EH (cell line): ENCODE data around the gene BEAN1.
A peak's percentile ranks its signal among the peaks of the same experiment; 100 is the strongest.

ENCODE experiments used
- DNase-seq: peaks from one replicate; pipeline ENCODE4 v3.0.0-alpha.2; 2015; ENCODE audit warnings: low read depth

The BEAN1 gene

DNA sequence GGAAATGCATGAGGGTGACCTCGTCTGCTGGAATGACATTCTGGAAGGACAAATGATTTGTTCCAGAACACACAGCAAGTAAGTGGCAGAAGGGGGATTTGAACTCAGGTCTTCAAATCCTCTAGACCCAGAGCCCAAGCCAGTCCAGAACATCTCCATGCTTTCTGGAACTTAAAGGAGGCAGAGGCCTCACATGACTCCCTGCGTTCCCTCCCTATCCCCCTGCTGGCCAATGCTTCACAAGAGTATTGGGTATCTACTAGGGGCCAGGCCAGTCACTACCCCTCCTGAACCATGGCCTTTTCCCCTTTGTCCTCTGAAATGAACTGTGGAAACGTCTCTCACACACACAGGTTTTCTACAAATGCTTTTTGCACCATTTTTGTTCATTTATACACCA, 7.6 kb upstream of the BEAN1 start:
- DNase-seq = no peak

DNA sequence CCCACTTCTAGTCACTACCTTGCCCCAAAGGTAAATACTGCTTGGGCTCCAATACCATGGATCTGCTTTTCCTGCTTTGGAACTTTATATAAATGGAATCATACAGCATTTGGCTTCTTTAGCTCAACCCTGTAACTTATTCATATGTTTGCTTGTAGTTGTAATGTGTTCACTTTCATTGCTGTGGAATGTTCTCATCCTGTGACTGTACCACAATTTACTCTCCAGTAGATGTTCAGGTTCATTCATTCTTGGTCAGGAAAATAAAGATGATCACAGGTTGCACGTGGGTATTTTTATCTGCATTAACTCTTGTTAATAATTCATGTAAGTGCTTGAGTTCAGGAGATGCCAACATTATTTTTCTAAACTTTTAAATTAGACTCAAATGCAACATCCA, 6.7 kb upstream of the BEAN1 start:
- no peak for DNase-seq

DNA sequence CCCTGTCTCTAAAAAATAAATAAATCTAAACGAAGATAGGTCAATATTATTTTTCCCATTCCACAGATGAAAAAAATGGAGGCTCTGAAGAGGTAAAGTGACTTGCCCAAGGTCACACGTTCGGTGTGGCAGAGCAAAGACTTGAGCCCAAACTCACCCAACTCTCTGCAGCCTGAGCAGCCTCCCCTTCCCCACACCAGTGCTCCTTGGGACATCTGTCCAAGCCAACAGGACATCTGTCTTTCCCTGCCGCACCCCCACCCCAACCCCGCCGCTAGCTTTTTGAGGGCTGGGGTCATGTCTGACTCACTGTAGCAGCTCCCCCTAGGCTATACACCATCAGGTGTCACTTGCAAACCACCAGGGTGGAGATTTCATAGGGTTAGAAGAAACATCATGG, 5.2 kb upstream of the BEAN1 start:
- DNase-seq = no peak

DNA sequence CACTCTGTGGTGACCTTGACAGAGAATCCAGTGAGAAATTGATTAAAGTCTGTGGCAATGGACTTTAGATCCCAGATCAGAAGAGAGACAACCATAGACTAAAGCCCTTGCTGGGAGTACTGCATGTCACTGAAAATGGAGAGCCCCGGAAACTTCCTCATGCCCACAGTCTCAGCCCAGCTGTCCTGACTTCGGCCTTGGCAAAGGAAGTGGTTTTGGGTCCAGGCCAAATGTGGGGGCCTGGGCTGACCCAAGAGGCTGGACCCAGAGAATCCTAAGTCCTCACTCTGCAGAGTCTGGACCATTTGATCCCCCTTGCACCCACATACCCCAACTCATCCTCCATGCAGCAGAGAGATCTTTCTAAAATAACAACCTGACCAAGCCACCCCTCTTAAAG, 4.7 kb upstream of the BEAN1 start:
- DNase-seq = no peak

DNA sequence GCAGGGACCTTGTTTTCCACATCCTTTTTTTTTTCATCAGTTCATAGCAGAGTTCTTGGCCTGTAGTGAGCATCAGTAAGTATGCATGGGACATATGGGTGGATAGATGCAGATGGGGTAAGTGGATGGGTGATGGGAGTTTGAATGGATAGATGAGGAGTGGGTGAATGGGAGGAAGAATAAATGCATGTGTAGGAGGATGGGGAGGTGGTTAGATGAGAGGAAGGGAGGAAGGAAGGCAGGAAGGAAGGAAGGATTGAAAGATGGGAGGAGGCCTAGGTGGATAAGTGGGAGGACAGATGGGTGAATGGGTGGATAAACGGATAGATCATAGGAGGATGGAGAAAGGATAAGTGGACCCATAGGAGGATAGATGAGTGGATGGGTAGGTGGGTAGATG, 3.9 kb upstream of the BEAN1 start:
- DNase-seq = no peak

DNA sequence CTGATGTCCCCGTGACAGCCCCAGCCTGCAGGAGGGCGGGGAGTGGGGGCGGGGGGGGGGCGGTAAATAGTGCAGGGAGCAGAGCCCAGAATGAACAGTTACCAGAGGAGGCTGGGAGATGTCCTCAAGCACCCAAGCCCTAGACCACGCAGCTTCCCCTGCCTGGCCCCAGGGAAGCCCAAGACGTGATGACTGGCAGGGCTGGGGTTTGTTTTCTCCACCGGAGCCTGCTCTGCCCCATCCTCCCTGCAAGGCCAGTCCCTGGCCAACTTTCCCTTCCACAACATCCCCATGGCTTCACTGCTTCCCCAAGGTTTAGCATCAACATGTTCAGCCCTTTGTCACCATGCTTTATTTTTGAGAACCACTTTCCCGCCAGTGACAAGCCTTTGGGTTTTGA, 1.4 kb upstream of the BEAN1 start:
- no peak for DNase-seq

DNA sequence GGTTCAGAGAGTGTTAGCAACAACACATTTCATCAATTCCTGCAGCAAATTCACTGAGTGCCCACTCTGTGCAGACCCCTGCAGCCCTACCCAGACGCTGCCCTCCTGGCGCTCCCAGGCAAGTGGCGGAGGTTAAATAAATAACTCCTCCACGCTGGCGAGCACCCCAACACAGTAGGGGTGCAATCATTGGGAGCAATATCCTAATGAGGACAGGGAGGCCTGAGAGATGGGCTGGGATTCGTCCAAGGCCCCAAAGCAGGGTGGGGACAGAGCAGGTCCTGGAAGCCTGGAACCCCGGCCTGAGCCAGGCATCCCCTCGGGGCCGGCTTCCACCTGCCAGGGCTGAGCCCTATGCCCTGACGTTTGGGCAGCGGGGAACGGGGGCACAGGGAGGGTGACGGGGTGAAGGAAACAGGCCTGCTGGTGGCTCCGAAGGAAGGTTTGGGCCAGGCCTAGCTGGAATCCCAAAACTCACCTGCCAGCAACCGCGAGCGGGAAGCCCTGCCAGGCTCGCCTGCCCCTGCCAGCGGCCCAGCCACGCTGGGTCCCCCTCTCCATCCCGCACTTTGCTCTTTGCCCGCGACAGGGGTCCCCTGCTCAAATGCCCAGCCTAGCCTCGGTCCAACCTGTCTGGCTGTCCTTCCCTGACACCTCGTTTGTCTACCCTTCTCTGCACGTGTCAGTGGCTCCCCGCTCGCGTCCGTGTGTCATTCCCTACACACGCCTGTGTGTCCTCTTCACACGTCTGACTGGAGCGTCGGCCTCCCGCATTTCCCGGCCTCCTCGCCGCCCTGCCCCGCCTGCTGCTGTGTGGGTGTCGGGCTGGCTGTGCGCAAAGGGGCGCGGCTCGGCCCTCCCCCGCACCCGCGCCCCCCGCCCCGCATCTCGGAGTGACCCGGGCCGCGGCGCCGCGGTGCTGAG, 721 bp upstream of the BEAN1 start:
- peak; percentile 18 for DNase-seq

DNA sequence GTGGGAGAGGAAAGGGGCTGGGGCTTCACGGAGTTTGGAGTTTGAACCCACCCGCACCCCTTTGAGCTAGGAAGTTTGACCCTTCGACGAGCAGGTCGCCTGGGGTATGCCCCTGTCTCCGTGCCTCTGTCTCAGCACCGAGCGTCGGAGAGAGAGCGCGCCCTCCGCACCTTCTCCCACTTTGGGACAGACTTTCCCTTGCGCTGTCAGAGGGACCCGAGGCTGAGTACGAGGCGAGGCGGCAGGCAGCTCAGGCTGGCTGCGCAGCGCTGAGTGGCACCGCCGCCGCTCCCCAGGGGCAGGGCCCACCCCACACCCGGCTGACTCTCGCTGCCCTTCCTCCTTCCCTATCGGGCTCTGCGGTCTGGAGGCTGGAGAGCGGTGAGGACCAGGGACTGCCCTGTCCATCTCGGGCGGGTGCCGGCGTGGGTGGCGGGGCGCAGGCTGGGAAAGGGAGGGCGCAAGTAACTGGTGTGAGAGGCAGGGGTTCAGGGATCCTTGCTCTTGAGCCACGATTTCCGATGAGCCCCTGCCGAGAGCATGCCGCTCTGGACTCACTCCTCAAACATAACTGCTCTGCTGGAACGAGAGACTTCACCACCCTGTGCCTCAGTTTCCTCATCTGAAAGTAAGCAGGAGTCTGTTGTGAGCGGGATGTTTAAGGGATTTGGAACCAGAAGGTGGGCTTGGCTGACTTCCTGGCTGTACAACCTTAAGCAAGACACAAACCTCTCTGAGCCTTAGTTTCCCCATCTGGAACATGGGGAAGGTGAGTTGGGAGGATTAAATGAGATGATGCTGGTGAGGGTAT, 981 bp downstream of the BEAN1 start:
- peak; percentile 14 for DNase-seq

DNA sequence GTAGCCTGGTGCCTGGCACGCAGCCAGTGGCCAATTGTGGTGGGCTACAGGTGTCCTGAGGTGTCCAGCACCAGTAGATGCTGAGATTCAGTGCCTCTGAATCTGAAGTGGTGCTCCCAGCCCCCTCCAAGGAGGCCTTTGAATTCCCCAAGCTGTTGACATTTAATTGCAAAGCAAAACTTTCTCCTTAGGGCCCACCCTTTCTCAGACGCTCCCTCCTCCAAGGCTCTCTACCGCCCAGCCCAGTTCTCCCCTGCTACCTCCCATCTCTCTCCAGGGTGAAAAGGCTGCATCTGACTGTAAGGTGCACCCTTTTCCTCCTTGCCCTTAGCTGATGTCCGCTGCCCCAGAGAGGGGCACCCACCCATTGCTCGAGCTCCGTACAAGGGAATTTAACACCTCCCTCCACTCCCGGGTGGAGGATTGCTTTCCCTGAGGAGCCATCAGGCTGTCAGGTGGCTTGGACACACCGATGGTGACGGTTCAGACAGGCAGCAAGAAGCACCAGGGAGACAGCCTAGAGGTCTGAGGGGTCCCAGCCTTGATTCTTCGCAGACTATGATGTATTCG, 1.7 kb downstream of the BEAN1 start:
- no peak for DNase-seq

DNA sequence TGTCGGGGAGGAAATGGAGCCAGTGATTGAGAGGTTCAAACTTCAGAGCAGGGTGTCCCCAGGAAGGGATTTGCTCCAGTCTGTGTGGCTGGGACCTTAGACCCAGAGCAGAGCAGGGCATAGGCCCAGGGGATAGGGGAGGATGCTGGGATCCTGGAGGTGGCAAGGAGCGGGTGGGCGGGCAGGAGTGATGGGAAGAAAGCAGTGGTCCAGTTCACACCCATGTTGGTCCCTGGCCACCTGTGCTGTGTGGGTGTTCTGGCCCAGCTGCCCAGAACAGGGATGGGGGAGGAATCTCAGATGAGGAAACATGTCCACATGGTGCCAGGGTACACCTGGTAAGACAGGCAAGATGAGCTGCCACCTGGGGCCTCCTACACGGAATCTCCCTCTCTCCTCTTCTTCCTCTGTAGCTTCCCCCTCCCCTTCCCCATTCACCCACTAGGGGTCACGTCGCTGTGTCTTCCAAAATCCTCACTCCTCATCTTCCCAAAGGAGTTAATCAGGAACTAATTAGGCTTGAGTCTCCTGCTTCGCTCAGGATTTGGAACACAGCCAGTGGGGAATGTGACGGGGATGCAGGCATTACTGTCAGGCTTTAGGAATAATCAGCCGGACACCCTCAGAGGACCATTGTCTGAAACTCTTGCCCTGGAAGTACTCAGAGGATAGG, 2.3 kb downstream of the BEAN1 start:
- no peak for DNase-seq

DNA sequence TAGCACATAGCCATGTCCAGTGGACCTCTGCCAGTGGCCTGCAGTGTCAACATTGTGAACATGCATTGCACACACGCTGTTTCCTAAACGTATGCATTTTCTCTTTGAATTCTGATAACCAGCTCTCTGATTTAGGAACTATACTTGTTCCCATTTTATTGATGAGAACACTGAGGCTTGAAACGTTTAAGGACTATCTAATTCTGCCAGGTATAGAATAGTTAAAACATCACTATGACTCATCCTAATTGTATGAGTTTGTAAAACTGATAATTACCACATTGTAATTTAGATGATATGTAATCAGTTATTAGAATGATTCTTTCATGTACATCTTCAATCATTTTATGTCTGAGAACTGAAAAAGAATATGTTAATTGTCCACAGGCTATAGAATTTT, 3.1 kb downstream of the BEAN1 start:
- no peak for DNase-seq

DNA sequence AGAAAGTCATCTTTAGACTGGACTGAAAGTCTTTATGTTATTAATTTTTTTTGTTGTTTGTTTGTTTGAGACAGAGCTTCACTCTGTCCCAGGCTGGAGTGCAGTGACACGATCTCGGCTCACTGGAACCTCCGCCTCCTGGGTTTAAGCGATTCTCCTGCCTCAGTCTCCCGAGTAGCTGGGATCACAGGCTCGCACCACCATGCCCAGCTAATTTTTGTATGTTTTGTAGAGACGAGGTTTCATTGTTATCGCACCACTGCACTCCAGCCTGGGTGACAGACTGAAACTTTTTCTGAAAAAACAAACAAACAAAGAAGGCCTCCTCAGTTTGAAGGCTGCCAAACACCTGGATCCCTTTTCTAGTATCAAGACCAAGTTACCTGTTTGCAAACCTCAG, 4.7 kb downstream of the BEAN1 start:
- no peak for DNase-seq

DNA sequence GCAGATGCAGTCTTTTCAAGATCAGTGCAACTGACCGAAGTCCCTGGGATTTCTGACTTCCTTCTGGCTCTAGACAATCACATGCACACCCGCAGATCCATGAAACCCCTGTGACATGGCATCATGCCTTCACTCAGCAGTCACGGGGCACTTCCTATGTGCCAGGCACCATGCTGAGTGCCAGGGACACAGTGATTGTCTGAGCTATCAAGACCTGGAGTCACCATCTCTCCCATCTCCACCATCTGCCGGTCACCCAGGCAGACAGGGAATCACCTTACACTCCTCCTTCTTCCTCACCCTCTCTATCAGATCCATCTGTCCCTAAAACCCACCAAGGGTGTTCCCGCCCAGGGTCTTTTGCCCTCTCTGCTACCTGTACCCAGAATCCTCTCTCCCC, 5.3 kb downstream of the BEAN1 start:
- no peak for DNase-seq

DNA sequence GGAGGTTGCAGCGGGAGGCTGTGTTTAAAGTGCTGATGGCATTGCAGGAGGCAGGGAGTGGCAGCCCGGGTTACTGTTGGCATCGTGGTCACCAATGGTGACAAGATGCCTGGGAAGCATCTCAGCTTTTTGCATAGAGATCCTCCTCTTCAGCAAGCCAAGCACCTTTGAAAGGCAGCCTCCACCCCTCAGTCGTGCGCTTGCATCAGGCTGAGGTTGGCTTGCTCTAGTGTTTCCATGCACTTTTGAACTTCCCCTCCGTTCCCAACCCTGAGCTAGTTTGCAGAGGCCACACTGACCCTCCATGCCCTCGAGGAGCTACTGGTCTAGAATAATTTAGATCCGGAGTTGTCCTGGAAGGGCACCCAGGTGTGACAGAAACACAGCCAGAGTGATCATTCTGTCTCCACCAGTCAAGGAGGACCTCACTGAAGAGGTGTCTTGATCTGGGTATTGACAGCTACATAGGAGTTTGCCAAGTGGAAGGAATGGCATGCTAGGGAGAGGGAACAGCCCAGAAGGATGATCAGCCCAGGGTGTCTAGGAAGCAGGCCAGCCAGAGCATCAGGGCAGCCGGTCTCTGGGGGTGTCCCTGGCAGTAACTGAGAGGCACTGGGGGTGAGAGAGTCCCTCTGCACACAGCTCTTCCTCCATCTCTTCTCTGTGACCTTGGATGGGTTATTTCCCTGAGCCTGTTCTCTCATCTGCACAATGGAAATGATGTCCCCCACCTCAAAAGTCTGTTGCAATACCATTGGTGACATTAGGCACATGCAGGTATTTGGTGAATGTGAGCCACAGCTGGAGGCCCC, 7.7 kb downstream of the BEAN1 start:
- no peak for DNase-seq

DNA sequence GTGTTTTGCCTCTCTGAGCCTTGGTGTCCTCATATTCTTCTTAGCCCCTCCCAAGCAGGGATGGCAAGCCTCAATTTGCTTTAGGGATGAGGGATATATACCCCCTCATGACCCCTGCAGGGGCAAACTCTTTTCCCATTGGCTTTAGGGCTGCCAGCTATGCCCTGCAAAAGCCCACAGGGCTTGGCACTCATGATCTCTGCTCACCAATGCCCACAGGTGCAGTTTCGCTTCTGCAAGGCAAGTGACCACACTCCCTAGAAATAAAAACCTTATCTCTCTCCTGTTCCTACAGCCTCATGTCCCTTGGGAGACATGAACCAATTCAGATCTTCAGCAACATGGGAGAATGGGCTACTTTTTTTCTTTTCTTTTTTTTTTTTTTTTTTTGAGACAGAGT, 8.8 kb downstream of the BEAN1 start:
- no peak for DNase-seq

DNA sequence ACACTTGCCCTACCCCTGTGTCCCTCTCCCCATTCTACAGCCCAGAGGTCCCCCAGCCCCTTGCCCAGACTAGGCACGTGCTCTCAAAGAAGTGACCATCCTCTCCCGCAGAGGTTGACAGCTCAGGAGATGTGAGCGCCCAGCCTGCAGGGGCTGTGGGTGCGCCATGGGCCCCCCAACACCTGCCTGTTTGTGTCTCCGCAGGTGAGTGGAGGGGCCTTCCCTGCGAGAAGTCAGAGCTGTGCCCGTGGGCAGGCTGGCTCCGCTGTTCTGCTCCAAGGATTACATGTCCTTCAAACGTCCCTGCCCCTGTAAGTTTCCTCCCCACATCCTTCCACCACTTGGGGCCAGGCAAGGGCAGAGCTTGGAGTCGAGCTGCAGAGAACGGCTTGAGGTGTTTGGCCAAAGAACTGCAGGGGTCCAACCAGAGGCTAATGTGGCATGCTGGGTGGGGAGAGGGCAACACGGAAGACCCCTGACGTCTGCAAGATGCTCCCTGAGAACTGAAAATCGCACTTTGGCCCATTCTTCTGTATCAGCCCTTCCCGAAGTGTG, 10.4 kb downstream of the BEAN1 start:
- no peak for DNase-seq

DNA sequence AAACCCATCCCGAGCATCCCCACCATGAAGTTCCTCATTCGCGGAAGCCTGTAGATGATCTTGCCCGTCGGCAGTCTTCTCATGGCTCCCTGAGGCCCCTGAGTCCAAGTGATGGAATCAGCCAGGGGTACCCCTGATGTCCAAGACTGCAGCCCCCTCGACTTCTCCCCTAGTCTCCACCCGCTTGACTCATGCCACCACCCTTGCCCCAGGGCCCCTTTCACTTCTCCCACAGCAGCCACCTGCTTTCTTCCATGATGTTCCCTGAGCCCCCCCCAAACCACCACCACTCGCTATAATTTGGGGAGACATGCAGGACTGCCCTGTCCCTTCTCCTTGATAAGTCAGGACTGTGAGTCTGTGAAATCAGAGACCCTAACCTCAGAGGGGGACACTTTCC, 11.4 kb downstream of the BEAN1 start:
- no peak for DNase-seq

DNA sequence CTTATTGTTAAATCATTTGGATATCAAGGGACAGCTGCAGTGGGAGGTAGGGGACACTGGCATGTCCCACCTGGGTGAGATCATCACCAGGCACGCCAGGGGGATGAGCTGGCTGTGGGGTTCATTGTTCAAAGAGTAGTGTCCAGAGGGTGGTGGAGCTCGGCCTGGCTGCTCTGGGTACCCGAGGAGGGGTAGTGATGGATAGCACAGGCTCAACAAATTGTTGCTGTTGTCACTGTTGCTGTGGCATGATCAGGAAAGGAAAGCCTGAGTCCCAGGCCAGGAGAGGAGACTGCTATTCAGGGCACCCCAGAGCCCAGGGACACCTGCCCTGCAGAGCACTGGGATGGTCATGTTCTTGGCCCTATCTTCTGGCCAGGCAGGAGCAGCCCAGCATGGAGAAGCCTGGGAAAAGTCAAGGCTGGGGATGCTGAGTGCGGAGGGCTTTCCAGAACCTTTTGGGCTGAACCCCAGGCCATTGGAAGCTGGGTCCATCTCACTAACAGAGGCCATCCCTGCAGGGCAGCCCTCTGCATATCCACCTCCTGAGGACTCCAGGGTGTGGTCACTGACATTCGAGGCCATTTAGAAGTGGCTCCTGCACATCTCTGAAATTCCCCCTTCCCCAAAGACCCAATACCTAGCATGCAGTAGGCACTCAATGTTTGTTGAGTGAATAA, 12.1 kb downstream of the BEAN1 start:
- no peak for DNase-seq

DNA sequence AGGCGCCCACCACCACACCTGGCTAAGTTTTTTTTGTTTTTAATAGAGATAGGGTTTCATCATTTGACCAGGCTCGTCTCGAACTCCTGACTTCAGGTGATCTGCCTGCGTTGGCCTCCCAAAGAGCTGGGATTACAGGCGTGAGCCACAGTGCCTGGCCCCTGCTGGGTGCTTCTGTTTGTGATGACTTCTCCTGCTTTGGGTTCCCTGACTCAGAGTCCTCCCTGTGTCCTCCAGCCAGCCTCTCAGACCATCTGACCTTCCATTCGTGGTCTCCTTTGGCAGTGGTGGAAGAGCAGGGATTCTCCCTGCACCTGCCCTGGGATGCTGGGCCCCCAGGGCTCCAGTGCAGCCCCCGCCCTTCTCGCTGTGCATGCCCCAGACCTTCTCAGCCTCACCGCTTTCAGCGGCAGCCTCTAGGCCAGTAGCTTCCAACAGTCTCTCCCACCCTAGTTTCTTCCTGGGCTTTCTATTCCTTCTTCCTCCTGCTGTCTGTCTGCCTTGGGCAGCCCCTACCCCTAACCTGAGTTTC, 13.2 kb downstream of the BEAN1 start:
- no peak for DNase-seq

DNA sequence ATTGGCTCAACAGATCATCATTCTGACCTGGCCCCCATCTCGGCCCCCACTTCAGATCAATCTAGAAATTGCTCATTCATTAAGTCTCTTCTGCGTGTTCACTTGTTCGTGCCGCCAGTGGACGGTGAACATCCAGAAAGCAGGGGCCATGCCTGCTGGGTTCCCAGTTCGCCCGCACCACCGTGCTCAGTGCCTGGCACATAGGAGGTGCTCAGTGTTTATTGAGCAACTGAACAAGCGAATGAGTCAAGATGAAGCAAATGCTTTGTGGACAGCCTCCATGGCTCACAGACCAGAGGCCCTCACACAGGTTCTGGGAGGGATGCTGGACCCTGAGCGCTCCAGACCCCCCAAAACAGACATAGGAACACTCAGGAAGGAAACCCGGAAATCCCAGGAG, 13.9 kb downstream of the BEAN1 start:
- no peak for DNase-seq
